Measurements from ENCODE around the gene NRCAM.

DNA sequence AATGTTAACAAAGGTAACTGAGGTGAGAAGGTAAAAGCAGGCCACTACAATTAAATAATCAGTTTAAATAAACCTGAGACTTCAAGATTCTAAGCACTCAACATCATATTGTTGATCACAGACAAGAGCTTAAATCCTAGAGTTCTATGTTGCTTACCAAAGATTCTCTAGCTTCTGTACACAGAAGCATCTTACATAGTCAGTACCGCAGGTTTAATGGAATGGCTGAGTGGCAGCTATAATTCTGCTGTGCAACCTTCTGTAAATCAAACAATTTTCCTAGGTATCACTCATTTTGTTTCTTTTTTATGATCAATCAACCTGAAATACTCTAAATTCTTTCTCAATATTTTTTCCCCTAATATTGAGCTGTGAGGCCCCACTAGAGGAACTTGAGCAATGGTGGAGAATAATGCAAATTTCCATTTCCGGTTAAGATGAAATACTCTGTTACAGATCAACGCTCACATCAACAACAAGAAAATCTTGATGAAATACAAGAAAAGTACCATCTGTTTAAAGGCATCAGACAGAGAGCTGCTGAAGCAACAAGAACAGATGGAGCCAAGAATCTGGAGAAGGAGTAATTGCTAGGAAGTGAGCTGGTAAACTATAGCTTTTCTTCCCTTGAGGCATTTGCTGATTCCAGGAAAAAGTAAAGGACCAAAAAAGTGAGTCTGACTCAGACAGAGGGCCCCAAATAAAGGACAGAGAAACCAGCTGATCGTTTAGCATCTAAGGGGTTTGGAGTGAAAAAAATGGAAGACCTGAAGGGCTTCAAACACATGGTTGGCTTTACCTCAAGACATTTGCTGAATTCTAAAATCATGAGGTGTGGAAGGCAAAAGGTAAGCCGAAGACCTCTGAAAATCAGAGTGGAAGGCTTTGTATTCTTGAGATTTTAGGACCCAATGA lies 47.1 kb upstream of the NRCAM start:
- no peak for TF ChIP-seq POLR2A (IDR thresholded peaks at IDR 0.05)
- TF ChIP-seq, protein P1, sequence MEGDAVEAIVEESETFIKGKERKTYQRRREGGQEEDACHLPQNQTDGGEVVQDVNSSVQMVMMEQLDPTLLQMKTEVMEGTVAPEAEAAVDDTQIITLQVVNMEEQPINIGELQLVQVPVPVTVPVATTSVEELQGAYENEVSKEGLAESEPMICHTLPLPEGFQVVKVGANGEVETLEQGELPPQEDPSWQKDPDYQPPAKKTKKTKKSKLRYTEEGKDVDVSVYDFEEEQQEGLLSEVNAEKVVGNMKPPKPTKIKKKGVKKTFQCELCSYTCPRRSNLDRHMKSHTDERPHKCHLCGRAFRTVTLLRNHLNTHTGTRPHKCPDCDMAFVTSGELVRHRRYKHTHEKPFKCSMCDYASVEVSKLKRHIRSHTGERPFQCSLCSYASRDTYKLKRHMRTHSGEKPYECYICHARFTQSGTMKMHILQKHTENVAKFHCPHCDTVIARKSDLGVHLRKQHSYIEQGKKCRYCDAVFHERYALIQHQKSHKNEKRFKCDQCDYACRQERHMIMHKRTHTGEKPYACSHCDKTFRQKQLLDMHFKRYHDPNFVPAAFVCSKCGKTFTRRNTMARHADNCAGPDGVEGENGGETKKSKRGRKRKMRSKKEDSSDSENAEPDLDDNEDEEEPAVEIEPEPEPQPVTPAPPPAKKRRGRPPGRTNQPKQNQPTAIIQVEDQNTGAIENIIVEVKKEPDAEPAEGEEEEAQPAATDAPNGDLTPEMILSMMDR (IDR thresholded peaks at IDR 0.05): no peak
